GM19043 (cell line): ENCODE measurements around the gene TRAF6.
"Not testable (repeated sequence)": the region's sequence is repeated elsewhere in the genome, so short reads cannot be mapped to it uniquely, and the experiment has no call there.

Source experiments
- ATAC-seq: cut with Tn5 transposase; IDR thresholded peaks from one replicate; pipeline ENCODE4 v1.9.1; 2021; ENCODE audit warnings: low read depth; ENCODE audit not compliant: unreplicated experiment

The TRAF6 gene, protein sequence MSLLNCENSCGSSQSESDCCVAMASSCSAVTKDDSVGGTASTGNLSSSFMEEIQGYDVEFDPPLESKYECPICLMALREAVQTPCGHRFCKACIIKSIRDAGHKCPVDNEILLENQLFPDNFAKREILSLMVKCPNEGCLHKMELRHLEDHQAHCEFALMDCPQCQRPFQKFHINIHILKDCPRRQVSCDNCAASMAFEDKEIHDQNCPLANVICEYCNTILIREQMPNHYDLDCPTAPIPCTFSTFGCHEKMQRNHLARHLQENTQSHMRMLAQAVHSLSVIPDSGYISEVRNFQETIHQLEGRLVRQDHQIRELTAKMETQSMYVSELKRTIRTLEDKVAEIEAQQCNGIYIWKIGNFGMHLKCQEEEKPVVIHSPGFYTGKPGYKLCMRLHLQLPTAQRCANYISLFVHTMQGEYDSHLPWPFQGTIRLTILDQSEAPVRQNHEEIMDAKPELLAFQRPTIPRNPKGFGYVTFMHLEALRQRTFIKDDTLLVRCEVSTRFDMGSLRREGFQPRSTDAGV

DNA sequence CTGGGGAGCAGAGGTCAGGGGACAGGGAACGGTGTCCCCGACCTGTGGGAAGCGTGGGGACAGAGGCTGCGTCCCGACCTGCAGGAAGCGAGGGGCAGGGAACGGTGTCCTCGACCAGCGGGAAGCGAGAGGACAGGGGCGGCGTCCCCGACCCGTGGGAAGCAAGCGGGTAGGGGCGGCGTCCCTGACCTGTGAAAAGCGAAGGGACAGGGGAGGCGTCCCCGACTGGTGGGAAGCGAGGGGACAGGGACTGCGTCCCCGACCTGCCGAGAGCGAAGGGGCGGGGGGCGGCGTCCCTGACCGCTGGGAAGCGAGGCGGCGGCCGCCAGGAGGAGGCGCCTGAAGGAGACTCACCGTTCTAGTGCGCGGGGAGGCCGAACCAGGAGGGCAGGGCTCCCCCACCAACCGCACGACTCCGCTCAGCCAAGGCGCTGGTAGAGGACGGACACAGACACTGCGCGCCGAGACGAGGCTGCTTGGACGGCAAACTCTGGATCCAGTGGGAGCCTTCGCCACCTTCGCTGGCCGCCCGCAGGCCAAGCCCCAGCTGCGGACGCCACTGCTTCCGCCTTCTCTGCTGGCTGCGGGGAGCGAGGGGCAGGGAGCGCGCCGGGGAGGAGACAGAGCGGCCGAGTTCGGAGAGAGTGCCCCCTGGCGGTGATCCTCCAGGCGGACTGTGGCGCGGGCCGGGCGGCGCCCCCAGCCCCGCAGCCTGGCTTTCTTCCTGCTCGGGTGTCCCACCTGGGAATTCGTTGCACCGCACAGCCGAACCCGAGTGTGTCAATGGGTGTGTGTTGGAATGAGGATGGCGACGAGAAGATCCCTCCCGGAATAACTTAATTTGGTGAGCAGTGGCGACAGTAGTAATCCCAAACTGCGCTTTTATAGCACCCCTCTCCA, at the start of gene TRAF6:
Gene TRAF6, minus strand, starts transcription at position 579 of the 900 bp plus-strand sequence. CDS start 8,757 bp downstream, outside the sequence.
- ATAC-seq: peak; percentile 95

DNA sequence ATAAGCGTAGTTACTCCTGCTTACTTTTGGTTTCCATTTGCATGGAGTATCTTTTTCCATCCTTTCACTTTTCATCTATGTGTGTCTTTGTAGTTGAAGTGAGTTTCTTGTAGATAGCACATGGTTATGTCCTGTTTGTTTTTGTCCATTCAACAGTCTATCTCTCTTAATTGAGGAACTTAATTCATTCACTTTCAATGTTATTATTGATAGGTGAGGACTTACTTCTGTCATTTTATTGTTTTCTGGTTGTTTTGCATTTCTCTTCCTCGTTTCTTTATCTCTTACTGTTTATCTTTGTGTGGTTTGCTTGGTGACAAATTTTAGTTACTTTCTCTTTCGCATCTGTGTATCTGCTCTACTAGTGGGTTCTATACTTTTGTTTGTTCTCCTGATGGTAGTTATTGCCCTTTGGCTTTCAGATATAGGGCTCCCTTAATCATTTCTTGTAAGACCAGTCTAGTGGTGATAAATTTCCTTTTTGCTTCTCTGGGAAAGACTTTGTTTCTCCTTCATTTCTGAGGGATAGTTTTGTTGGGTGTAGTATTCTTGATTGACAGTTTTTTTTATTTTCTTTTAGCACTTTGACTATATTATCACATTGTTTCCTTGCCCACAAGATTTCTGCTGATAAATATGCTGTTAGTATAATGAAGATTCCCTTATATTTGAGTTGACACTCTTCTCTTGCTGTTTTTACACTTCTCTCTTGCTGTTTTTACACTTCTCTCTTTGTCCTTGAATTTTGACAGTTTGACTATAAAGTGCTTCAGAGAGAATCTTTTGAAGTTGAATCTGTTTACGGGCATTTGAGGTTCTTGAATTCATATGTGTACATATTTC, 48.7 kb upstream of the TRAF6 start:
- ATAC-seq: peak; percentile 88

DNA sequence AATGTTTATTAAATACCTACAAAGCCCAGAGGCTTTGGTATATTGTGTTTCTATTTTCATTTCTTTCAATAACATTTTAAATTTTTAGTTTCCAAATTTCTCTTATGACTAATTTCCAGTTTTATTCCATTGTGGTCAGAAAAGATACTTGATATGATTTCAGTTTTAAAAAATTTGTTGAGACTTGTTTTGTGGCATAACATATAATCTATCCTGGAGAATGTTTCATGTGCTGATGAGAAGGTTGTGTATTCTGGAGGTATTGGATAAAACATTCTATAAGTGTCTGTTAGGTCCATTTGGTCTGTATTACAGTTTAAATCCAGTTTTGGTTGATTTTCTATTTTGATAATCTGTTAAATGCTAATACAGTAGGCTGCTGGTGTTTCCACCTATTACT, 47.9 kb upstream of the TRAF6 start:
- no peak for ATAC-seq

DNA sequence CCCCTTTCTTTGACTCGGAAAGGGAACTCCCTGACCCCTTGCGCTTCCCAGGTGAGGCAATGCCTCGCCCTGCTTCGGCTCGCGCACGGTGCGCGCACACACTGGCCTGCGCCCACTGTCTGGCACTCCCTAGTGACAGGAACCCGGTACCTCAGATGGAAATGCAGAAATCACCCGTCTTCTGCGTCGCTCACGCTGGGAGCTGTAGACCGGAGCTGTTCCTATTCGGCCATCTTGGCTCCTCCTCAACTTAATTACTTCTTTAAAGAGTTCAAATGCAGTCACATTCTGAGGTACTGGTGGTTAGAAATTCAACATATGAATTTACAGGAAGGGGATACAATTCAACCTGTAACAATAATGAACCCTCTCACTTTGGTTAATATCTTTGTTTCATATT, 47.3 kb upstream of the TRAF6 start:
- ATAC-seq: not testable (repeated sequence)

DNA sequence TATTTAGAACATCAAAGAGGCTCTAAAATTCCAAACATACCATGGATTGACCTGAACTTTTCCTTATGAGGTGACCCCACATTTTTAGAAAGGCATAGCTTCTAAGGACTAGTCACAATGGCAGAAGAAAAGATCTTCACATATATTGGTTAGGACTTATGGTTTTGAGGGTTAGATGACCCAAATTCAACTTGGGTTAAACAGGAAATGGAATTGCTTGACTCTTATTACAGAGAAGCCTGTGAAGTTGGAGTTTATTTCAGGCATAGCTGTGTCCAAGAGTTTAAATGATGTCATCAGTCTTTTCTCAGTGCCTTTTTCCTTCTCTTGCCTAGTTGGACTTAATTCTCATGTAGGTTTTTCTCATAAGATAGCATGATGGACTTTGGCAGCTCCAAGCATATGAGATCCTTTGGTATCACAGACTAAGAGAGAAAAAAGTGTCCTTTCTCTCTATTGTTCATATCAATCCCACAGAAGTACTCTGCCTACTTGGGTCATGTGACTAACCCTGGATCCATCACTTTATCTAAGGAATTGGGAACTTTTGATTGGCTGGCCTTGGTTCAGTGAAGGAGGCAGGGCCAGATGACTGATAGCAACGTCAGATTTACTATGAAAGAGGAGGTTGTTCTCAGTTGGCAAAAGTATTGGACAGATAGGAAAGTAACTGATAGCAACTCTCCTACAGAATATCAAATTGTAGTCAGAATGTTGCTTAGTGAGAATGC, 40.5 kb upstream of the TRAF6 start:
- no peak for ATAC-seq

DNA sequence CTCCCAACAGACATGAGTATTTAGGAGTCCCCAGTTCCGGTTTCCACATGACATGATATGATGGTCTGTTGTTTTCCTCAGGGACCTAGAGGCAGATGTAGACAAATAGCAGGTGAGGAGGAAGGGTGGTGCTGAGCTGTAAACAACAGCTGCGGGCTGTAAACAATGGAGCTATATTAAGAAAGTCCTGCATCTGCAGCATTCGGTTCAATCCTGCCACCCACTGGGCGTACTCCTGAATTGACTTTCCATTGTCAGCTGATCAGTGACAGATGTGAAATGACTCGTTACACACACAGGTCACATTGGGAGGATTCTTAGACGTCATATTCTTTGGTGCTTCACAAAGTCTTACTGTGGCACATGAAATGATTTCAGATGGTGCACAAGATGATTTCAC, 30.9 kb upstream of the TRAF6 start:
- peak; percentile 98 for ATAC-seq

DNA sequence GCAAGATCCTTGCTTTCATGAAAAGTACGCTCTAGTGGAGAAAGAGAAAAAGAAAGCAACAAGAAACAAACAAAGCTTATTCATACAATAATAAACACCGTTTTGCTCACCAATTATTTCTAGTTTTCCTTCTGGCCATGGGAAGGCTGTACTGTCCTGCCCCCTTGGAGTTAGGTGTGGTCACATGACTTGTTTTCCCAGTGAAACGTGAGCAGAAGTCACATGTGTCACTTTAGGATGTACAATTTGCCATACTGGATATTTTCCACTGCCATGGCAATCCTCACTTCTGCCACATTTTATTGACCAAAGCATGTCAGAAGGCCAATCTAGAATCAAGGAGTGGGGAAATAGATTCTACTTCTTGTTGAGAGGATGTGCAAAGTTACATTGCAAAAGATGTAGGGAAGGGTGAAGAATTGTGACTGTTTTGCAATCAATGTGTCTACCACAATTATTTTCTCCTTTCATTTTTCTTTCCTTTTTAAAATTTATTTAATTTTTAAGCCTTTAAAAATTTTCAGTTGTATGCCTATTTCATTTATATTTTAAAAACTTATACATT, 24.3 kb upstream of the TRAF6 start:
- no peak for ATAC-seq

DNA sequence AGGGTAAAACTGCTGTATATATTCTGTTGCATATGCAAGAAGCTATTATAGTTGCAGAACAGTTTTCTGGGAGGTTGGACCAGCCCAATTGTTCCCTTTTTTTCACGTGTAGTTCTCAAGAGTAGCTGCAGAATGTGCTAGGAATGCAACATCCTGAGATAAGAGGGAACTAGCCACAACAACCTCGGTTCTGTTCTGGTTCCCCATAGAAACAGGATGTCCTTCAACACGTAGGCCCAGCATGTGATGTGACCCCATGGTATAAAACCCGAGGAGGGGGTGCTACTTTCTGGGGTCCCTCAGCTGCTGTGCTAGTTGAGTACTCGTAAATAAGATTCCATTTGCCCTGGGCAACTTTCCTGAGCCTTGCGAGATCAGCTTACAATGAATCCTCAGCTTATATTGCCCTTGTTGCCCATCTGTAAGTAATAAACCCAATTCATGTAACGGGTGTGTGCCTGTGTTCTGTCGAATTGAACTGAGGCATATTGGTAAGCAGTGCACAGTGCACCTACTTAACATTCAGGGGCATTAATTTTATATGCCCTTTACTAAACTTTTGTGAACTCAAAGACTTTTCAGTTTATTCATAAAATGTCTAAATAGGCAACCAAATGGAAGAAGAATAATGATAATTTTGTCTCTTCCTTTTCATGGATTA, 23.0 kb upstream of the TRAF6 start:
- ATAC-seq: no peak

DNA sequence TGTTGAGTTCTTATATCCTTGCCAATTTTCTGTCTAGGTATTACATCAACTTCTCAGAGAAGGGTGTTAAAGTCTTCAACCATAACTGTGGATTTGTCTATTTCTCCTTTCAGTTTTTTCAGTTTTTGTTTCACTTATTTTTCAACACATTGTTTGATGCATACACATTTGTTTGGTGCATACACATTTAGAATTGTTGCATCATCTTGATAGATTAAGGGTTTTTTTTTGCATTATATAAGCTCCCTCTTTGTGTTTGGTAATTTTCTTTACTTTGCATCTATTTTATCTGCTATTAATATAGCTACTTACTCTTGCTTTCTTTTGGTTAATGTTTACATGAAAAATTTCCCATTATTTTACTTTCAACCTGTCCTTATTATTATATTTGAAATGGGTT, 20.8 kb upstream of the TRAF6 start:
- no peak for ATAC-seq

DNA sequence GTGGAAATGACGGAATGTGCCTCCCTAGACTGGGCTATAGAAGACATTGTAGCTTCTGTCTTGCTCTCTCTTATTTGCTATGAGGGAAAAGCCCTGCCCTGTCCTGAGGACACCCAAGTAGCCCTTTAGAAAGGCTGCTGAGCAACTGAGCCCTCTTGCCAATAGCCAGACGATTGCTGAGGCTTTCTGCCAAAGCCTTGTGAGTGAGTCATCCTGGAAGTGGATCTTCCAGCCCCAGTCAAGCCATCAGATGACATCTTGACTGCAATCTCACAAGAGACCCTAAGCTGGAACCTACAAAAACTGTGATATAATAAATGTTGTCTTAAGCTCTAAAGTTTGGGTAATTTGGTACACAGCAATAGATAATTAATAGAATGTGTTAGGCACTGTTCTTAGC, 3.9 kb upstream of the TRAF6 start:
- no peak for ATAC-seq

DNA sequence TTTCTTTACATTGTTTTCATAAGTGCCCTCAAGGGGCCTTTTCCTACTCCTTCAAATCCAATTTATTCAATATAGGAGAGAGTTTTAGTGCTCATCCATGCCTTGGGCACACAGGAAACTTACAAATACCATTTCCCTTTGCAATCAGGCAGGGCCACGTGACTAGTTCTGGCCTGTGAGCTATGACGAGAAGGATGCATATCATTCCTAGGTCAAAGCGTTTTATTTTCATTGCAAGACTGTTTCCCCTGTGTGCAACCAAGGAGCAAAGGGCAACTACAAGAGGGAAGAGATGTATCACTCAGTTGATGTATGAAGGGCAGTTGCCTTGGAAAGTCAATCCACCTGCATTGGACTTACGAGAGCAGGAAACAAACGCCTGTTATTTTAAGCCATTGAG, 1.9 kb upstream of the TRAF6 start:
- no peak for ATAC-seq

DNA sequence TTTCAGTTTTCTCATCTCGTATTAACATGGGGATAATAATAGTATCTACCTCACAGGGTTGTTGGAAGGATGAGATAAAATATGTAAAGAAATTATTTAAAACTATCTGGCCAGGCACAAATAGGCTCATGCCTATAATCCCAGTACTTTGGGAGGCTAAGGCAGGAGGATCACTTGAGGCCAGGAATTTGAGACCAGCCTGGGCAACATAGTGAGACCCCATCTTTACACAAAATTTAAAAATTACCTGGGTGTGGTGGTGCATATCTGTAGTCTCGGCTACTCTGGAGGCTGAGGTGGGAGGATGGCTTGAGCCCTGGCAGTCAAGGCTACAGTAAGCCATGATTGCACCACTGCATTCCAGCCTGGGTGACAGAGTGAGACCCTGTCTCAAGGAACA, 990 bp upstream of the TRAF6 start:
- ATAC-seq: not testable (repeated sequence)

DNA sequence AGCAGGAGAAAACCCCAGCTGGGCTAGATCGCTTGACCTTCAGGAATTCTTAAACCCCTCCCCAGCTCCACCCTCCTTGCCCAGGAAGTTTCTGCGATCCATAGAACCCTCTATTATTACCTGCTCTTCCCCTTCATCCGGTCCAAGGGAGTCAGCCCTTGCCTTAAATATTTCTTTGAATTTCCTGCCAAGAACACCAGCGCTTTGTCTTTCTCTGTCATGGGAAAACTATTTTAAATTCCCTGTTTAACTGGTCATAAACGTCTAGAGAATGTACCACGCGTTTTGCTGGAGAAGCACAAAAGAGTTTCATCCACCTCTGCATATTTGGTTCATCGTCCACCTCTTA, 496 bp upstream of the TRAF6 start:
- no peak for ATAC-seq

DNA sequence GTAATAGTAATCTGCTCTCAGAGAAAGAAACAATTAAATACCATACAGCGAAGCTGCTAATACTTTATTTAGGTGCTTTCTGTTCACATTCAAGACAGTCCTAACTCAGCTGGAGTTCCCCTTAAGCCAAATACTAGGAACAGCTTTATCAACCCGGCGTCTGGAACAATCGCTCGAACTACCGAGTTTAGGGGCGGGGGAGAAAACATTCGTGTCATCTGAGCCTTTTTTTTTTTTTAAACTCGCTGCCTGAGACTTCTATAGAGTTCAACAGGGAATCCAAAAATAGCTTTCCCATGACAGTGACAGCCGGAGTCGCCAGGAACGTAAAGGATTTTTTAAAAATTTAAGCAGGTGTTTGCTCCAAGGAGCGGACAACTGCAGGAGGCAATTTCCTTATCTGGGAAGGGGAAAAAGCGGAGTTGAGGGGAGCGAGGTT, 852 bp downstream of the TRAF6 start:
- no peak for ATAC-seq

DNA sequence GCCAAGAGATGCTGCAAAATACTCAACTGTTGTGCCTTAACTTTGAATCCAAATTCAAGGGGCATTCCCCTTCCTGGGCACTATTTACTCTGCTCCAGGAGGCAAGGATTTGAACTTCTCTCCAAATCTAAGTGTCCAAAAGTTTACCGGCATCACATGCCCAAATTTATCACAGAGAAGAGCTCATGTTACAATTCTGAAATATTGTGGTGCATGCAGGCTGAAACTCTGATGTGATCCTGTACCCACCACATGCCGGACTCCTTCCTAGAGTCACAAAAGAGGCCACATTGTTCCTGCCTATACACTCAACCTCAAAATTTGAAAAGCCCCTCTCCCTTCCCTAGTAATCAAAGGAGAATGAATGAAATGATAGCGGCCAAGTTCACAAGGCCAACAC, 1.3 kb downstream of the TRAF6 start:
- no peak for ATAC-seq

DNA sequence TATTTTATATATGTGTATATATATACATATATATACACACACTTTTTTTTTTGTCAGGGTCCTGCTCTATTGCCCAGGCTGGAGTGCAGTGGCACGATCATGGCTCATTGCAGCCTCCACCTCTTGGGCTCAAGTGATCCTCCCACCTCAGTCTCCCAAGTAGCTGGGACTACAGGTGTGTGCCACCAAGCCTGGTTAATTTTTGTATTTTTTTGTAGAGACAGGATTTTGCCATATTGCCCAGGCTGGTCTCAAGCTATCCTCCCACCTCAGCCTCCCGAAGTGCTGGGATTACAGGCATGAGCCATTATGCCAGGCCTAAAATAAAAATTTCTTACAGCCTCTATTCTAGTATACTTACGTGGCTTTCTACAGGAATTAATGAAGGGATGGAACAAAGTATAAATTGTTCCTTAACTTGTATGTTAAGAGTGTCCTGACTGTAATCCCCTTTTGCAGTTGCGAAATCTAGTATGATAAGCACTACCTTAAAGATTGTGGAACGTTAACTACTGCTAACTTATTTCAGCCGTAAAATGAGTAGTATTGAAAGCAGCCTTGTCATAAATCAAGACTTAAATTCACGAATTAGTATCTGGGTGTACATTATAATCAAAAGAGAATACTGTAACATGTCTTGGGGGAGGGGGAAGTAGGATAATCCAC, 2.1 kb downstream of the TRAF6 start:
- ATAC-seq: no peak

DNA sequence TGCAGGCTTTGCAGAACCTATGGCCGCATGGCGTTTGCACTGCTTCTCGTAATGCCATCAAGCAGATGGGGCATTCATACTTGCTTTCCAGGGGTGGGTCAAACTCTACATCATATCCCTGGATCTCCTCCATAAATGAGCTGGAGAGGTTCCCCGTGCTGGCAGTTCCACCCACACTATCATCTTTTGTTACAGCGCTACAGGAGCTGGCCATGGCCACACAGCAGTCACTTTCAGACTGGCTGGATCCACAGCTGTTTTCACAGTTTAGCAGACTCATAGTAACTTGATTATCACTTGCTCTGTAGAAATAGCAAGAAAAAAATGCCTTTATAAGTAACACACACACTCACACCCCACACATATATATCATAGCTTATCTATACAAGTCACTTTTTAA, 8.8 kb downstream of the TRAF6 start:
- ATAC-seq: no peak

DNA sequence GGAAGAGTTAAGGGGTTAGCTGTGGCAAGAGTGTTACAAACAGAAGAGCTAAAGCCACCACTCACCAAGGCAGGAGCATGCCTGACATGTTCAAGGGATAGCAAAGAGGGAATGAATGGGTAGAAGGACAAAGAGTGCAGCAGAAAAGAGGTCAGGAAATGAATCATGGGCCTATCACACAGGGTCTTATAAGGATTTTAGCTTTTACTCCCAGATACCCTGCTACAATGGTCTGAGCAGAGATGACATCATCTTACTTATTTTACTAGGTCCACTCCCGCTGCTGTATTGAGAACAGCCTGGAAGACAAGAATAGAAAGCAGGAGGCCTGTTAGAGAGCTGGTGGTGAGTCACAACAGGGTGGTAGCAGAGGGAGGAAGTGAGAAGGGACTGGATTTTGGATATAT, 9.8 kb downstream of the TRAF6 start:
- ATAC-seq: peak; percentile 94

DNA sequence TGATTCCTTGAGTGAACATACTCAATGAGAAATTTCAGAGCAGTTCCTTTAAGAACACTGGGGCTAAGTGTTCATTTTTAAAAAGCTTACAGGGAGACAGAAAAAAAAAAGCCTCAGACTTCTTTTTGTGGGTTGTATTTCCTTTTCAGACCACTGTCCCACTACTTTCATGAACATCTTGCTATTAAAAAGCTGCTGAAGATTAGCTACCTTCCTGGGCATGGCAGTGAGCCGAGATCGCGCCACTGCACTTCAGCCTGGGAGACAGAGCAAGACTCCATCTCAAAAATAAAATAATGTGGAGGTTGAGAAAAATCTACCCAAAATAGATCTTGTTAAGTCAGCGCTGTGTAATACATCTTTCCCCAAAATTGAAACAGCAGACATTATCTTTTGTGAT, 10.8 kb downstream of the TRAF6 start:
- no peak for ATAC-seq
